ENCODE measurements around the gene KPNA6. TPM values are rescaled to one million over a fixed set of nuclear protein-coding genes. Genes with fewer than 3 reads are reported as not detected.

The KPNA6 gene
- total and polyA plus RNA-seq, 9 of the 15 experiments (the other 6 are each of a cell fraction or from before 2014, with no cell fraction given), result 20.1 to 54.6 (median 32.2) TPM

GRCh38 chr1:32100359-32100758 lies 7.5 kb upstream of the KPNA6 start:
- intact Hi-C loops (cut with micrococcal nuclease), result no loop called here
- WGBS (ENCODE audit: insufficient coverage, low coverage, missing lambda C conversion rate), result 89% methylated on average over 10 of the region's 10 CpGs
- BruUV-seq (replicated peaks), result no TSS peak
- FAIRE-seq (no peak), ATAC-seq (no peak), DNase-seq (ENCODE audit: extremely low read depth in 1 of 4, low spot score in 3 of 4) (peak in 1 of 4 experiments; percentile 30)
- H3K4me1 ChIP-seq (replicated peaks in 1 of 2; ENCODE audit: control insufficient read depth in 2 of 2, insufficient read depth in 2 of 2, low read length in 2 of 2), result peaks cover 16 to 25% of the 10 kb centered on the region in 2 experiments; a peak in 4 of 5 replicates
- no peak overlapping the region; a peak in 1 of 4 replicates for H3K9ac ChIP-seq (ENCODE audit: insufficient read depth in 1 of 2, low read depth in 2 of 2, low read length in 2 of 2)
- peaks cover 46% of the 10 kb centered on the region; the same call in 2 of the 3 replicates for H3K36me3 ChIP-seq (ENCODE audit: control insufficient read depth, insufficient read depth, low read length)
- ChIA-PET POLR2A (interaction anchor here (0.8 to 1.2 kb wide), 6 partner anchors 7 to 33 kb away, joined by 3 to 5 read pairs (median 3); partner anchors contain the start of gene KPNA6), CTCF (ENCODE audit: low intra/inter-chr PET ratio) (interaction anchor here (0.6 kb wide), 1 partner anchor 76 kb away, joined by 5 read pairs; no protein-coding TSS in a partner anchor)
- no peaks in the 10 kb centered on the region for H4K20me1 ChIP-seq (replicated peaks; ENCODE audit: control insufficient read depth, insufficient read depth, low read length)
- H3K9me3 ChIP-seq (replicated peaks; ENCODE audit: control insufficient read depth, insufficient read depth, low read depth, low read length), result no peaks in the 10 kb centered on the region
- H3K9me1 ChIP-seq (ENCODE audit: control insufficient read depth, insufficient read depth, low read length), result no peaks in the 10 kb centered on the region
- no peak overlapping the region for H2AFZ ChIP-seq (ENCODE audit: low read depth, low read length)
- no peak overlapping the region for H3K4me2 ChIP-seq (ENCODE audit: insufficient read depth, low read length)
- H3K27me3 ChIP-seq (ENCODE audit: control insufficient read depth in 2 of 2, insufficient read depth in 2 of 2, low read length in 2 of 2), result no peaks in the 10 kb centered on the region
- no peaks in the 10 kb centered on the region for H3K79me2 ChIP-seq (ENCODE audit: control insufficient read depth, insufficient read depth, low read length)
- in situ Hi-C loops (cut with MboI), result no loop called here
- no peak overlapping the region for H3K27ac ChIP-seq (ENCODE audit: extremely low read depth, low read depth, low read length)
- no peak overlapping the region for H3K4me3 ChIP-seq
- no peak for TF ChIP-seq ZNF23 (CRISPR knock-in tag; IDR thresholded peaks at IDR 0.05)
- TF ChIP-seq PHF8 (IDR thresholded peaks at IDR 0.05; ENCODE audit: borderline replicate concordance, low read length), result peak; percentile 27; the same call in 1 of the 2 replicates
- TF ChIP-seq CBFB (CRISPR knock-in tag; IDR thresholded peaks at IDR 0.05), result no peak
- TF ChIP-seq RREB1 (CRISPR knock-in tag; IDR thresholded peaks at IDR 0.05), result no peak
- no peak for TF ChIP-seq SMAD4 (CRISPR knock-in tag; conservative IDR thresholded peaks at IDR 0.05)
- TF ChIP-seq SPI1 (IDR thresholded peaks at IDR 0.05; ENCODE audit: borderline replicate concordance, low read depth, low read length), result 0 out of 2 replicates have a peak, but pooled peaks have one; percentile 26
- no peak for TF ChIP-seq MTF1 (CRISPR knock-in tag; IDR thresholded peaks at IDR 0.05; ENCODE audit: borderline replicate concordance)
- no peak for TF ChIP-seq E2F1 (CRISPR knock-in tag; IDR thresholded peaks at IDR 0.05)
- no peak; the same call in 1 of the 2 replicates for TF ChIP-seq VEZF1 (CRISPR knock-in tag; IDR thresholded peaks at IDR 0.05)
- TF ChIP-seq GABPB1 (CRISPR knock-in tag; IDR thresholded peaks at IDR 0.05), result peak; percentile 72
- peak; percentile 87 for TF ChIP-seq MAX (CRISPR knock-in tag; IDR thresholded peaks at IDR 0.05)
- TF ChIP-seq NR2C1 (IDR thresholded peaks at IDR 0.05), result no peak
- no peak for TF ChIP-seq NR2C1 (tag; IDR thresholded peaks at IDR 0.05)
- no peak for TF ChIP-seq GATAD2A (IDR thresholded peaks at IDR 0.05)
- no peak for TF ChIP-seq ZZZ3 (IDR thresholded peaks at IDR 0.05)
